Peyer's patch (tissue), 4 donors: ENCODE measurements around the gene PLEKHA7. TPM values are rescaled to one million over a fixed set of nuclear protein-coding genes. Genes with fewer than 3 reads are reported as not detected.
A peak's percentile ranks its signal among the peaks of the same experiment; 100 is the strongest.

Experiments used
- DNase-seq, 3 donors: peaks; one replicate each; pipeline ENCODE4 v3.0.0-alpha.2; 2017 to 2019
- H3K27ac ChIP-seq, 4 donors: fragments of 200-600 bp; sonication (generic); one replicate each; pipeline ENCODE4 v1.5.1; 2016 to 2019
- H3K27me3 ChIP-seq, 2 donors: fragments of 200-600 bp; sonication (generic); one replicate each; pipeline ENCODE4 v1.5.1; 2019
- H3K36me3 ChIP-seq, 3 donors: fragments of 200-600 bp; sonication (generic); one replicate each; pipeline ENCODE4 v1.5.1; 2016 to 2019
- H3K4me1 ChIP-seq, 4 donors: fragments of 200-600 bp; sonication (generic); one replicate each; pipeline ENCODE4 v1.5.1; 2016 to 2019
- H3K4me3 ChIP-seq, 4 donors: fragments of 200-600 bp; sonication (generic); 1 replicate in 3 of 4; 2 replicates in 1 of 4; pipeline ENCODE4 v1.5.1; 2016 to 2019; ENCODE audit warnings: mild to moderate bottlenecking in 1 of 4
- H3K9me3 ChIP-seq, 4 donors: fragments of 200-600 bp; sonication (generic); one replicate each; pipeline ENCODE4 v1.5.1; 2016 to 2019; ENCODE audit warnings: mild to moderate bottlenecking in 1 of 4
- CTCF ChIP-seq, 6 experiments: fragments of 450-650 bp in 4 of 6; fragments of 200-600 bp in 2 of 6; sonication (generic) in 1 of 6; IDR thresholded peaks; one replicate each; pipeline ENCODE4 v1.5.1; 2017 to 2019; ENCODE audit warnings: antibody characterized with exemption in 6 of 6, mild to moderate bottlenecking in 3 of 6, moderate library complexity in 1 of 6
- POLR2A ChIP-seq, 2 donors: fragments of 450-650 bp; IDR thresholded peaks; one replicate each; pipeline ENCODE4 v1.5.1; 2017; ENCODE audit warnings: antibody characterized with exemption in 2 of 2, mild to moderate bottlenecking in 2 of 2, moderate library complexity in 2 of 2
- total RNA-seq, 4 donors: library from RNA; depleted of rRNA; stranded (reverse); fragments of >200 nt; gene quantifications; one replicate each; pipeline ENCODE4 v1.1.0, GENCODE V29; 2016

The PLEKHA7 gene
- total RNA-seq, 4 donors from 2014 or later = 129 to 211 (median 176) TPM

- Histone ChIP-seq H3K36me3 (peaks cover 0 to 34% (median 0%) of the 10 kb centered on the region in 3 donors), H3K27ac (no peak overlapping the region), H3K9me3 (no peaks in the 10 kb centered on the region), H3K4me3 (no peak overlapping the region), H3K27me3 (no peaks in the 10 kb centered on the region), H3K4me1 (no peaks in the 10 kb centered on the region)
- TF ChIP-seq POLR2A (IDR thresholded peaks at IDR 0.05) (no peak), CTCF (IDR thresholded peaks at IDR 0.05) (no peak)
- DNase-seq = no peak
These were observed 220.7 kb downstream of the PLEKHA7 start for GRCh38 chr11:16793511-16793910.

DNA sequence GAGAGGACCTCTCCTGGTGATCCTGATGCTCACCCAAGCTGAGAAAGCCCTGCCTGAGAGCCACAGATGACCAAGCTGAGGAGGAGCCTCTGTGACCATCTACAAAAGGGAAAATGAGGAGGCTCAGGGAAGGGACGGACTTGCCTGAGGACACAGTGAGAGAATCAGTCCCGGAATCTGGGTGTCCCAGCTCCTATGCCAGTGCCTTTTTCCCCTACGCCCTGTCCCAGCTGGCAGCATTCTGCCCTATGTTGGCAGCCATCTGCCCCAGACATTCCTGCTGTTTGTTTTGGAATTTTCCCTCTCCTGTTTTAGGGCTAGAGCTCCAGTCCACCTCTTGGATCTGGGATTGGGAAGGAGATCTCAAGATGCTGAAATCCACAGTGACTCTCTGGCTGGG is 221.2 kb downstream of the PLEKHA7 start:
- Histone ChIP-seq H3K4me3 (no peak overlapping the region), H3K4me1 (no peaks in the 10 kb centered on the region), H3K27me3 (no peaks in the 10 kb centered on the region), H3K27ac (no peak overlapping the region), H3K9me3 (no peaks in the 10 kb centered on the region), H3K36me3 (peaks cover 0 to 29% (median 0%) of the 10 kb centered on the region in 3 donors)
- peak in 1 of 3 donors; percentile 13 for DNase-seq
- no peak for TF ChIP-seq POLR2A (IDR thresholded peaks at IDR 0.05)
- TF ChIP-seq CTCF (IDR thresholded peaks at IDR 0.05) = no peak

DNA sequence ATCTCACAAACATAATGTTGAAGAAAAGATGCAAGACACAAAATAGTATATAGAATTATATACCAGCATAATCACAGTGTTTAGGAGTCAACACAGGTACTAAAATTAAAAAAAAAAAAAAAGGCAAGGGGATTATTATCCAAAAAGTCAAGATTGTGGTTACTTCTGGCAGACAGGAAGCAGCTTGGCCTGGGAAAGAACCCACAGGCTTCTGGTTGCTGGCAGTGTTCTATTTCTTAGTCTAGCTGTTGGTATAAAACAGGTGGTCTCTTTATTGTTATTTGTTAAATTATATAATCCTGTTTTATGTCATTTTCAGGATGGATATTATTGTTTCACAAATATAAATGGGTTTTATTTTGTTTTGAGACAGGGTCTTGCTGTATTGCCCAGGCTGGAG is 221.8 kb downstream of the PLEKHA7 start:
- H3K27me3 ChIP-seq = no peaks in the 10 kb centered on the region
- no peak for DNase-seq
- TF ChIP-seq POLR2A (IDR thresholded peaks at IDR 0.05) (no peak), CTCF (IDR thresholded peaks at IDR 0.05) (no peak)
- no peaks in the 10 kb centered on the region for H3K9me3 ChIP-seq
- no peak overlapping the region for H3K27ac ChIP-seq
- H3K4me1 ChIP-seq = no peaks in the 10 kb centered on the region
- peaks cover 0 to 28% (median 0%) of the 10 kb centered on the region in 3 donors for H3K36me3 ChIP-seq
- H3K4me3 ChIP-seq = no peak overlapping the region

DNA sequence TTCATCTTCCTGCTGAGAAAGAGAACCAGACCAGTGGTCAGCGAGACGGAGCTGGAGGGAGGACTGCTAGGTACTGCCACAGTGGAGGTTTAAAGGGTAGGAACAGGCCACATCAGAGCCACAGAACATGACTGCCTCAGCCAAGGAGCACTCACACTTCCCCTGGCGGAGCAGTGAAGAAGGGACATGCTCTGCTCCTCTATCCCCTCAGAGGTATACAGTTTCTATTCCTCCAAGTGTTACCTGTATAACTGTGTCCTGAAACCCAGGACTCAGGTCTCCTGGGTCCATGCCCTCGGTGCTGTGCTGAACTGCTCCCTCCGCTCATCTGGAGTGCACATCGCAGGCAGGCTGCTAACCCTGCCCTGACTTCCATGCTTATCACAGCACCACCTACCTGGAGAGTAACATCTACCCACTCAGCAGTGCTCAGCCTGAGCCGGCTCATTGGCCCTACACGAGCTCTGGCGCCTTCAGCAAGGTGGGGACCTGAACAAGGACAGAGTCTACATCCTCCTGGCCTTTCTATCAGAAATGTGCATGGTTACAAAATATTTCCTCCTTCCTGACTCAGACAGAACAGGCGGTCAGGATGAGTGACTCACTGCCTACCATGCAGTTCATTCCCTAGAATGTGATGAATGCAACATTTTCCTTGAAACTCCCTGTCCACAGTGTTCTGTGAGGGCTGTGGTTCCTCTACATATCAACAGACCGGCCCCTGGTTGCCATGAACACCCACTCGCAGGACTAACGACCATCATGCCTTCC is 222.8 kb downstream of the PLEKHA7 start:
- H3K4me3 ChIP-seq = no peak overlapping the region
- peaks cover 0 to 3% (median 0%) of the 10 kb centered on the region in 4 donors for H3K4me1 ChIP-seq
- H3K9me3 ChIP-seq = no peaks in the 10 kb centered on the region
- no peaks in the 10 kb centered on the region for H3K27me3 ChIP-seq
- peaks cover 0 to 22% (median 0%) of the 10 kb centered on the region in 3 donors for H3K36me3 ChIP-seq
- TF ChIP-seq POLR2A (IDR thresholded peaks at IDR 0.05) (no peak), CTCF (IDR thresholded peaks at IDR 0.05) (no peak)
- no peak for DNase-seq
- H3K27ac ChIP-seq = peak overlapping the region in 3 of 4 donors; percentile 41 to 58 (median 53)

- Histone ChIP-seq H3K4me3 (no peak overlapping the region), H3K27me3 (no peaks in the 10 kb centered on the region), H3K9me3 (no peaks in the 10 kb centered on the region), H3K36me3 (peaks cover 0 to 15% (median 0%) of the 10 kb centered on the region in 3 donors), H3K4me1 (peaks cover 0 to 10% (median 0%) of the 10 kb centered on the region in 4 donors), H3K27ac (peak overlapping the region in 3 of 4 donors; percentile 41 to 58 (median 53))
- TF ChIP-seq POLR2A (IDR thresholded peaks at IDR 0.05) (no peak), CTCF (IDR thresholded peaks at IDR 0.05) (no peak)
- DNase-seq = peak in 1 of 3 donors; percentile 7
These were observed 223.6 kb downstream of the PLEKHA7 start for GRCh38 chr11:16790486-16791190.
